ENCODE results near the gene ASRGL1.
"Not testable (repeated sequence)": the region's sequence is repeated elsewhere in the genome, so short reads cannot be mapped to it uniquely, and the experiment has no call there.

ASRGL1 gene

GRCh38 chr11:62352355-62353336, 15.4 kb downstream of the ASRGL1 start:
- DNase-seq (ENCODE audit: low read depth) = no peak

GRCh38 chr11:62353841-62354240, 16.6 kb downstream of the ASRGL1 start:
- DNase-seq (ENCODE audit: low read depth) = no peak

GRCh38 chr11:62358273-62358672, 21.0 kb downstream of the ASRGL1 start:
- no peak for DNase-seq (ENCODE audit: low read depth)

GRCh38 chr11:62359475-62359874, 22.2 kb downstream of the ASRGL1 start:
- DNase-seq (ENCODE audit: low read depth) = no peak

GRCh38 chr11:62360685-62361084, 23.4 kb downstream of the ASRGL1 start:
- no peak for DNase-seq (ENCODE audit: low read depth)

- DNase-seq (ENCODE audit: low read depth) = not testable (repeated sequence)
Measured at GRCh38 chr11:62368861-62369477, 31.7 kb downstream of the ASRGL1 start.

- DNase-seq (ENCODE audit: low read depth) = peak; percentile 18
Measured at GRCh38 chr11:62370743-62371440, 33.6 kb downstream of the ASRGL1 start.

- no peak for DNase-seq (ENCODE audit: low read depth)
Measured at GRCh38 chr11:62372871-62373270, 35.6 kb downstream of the ASRGL1 start.

- no peak for DNase-seq (ENCODE audit: low read depth)
Measured at GRCh38 chr11:62373464-62374119, 36.3 kb downstream of the ASRGL1 start.

- no peak for DNase-seq (ENCODE audit: low read depth)
Measured at GRCh38 chr11:62374801-62375200, 37.6 kb downstream of the ASRGL1 start.

GRCh38 chr11:62378459-62379063, 41.3 kb downstream of the ASRGL1 start:
- not testable (repeated sequence) for DNase-seq (ENCODE audit: low read depth)

GRCh38 chr11:62379586-62379985, 42.3 kb downstream of the ASRGL1 start:
- not testable (repeated sequence) for DNase-seq (ENCODE audit: low read depth)

GRCh38 chr11:62380821-62381245, 43.6 kb downstream of the ASRGL1 start:
- DNase-seq (ENCODE audit: low read depth) = not testable (repeated sequence)

GRCh38 chr11:62383822-62384221, 46.6 kb downstream of the ASRGL1 start:
- DNase-seq (ENCODE audit: low read depth) = no peak

GRCh38 chr11:62386083-62386482, 48.8 kb downstream of the ASRGL1 start:
- not testable (repeated sequence) for DNase-seq (ENCODE audit: low read depth)

GRCh38 chr11:62387381-62387780, 50.1 kb downstream of the ASRGL1 start:
- no peak for DNase-seq (ENCODE audit: low read depth)

- no peak for DNase-seq (ENCODE audit: low read depth)
Measured at GRCh38 chr11:62388999-62389398, 51.8 kb downstream of the ASRGL1 start.

- no peak for DNase-seq (ENCODE audit: low read depth)
Measured at GRCh38 chr11:62390237-62390636, 53.0 kb downstream of the ASRGL1 start.

GRCh38 chr11:62390722-62391121, 53.5 kb downstream of the ASRGL1 start:
- no peak for DNase-seq (ENCODE audit: low read depth)

- DNase-seq (ENCODE audit: low read depth) = no peak
Measured at GRCh38 chr11:62391642-62392425, 54.6 kb downstream of the ASRGL1 start.

- DNase-seq (ENCODE audit: low read depth) = no peak
Measured at GRCh38 chr11:62392506-62392905, 55.3 kb downstream of the ASRGL1 start.

Data from stimulated activated CD8-positive, alpha-beta memory T cell treated with anti-CD3 and anti-CD28 coated beads, Interleukin-12 subunit alpha, Interleukin-12 subunit beta, amount 100 ng/mL, for 4 hours (primary cell).